GM21619 (cell line): Measurements from ENCODE around the gene ARRDC1.
"Not testable (repeated sequence)": the region's sequence is repeated elsewhere in the genome, so short reads cannot be mapped to it uniquely, and the experiment has no call there.

Experiments
- ATAC-seq: cut with Tn5 transposase; IDR thresholded peaks from one replicate; pipeline ENCODE4 v1.9.1; 2021; ENCODE audit not compliant: unreplicated experiment

The ARRDC1 gene

GRCh38 chr9:137583347-137583746, 22.1 kb upstream of the ARRDC1 start:
- no peak for ATAC-seq

DNA sequence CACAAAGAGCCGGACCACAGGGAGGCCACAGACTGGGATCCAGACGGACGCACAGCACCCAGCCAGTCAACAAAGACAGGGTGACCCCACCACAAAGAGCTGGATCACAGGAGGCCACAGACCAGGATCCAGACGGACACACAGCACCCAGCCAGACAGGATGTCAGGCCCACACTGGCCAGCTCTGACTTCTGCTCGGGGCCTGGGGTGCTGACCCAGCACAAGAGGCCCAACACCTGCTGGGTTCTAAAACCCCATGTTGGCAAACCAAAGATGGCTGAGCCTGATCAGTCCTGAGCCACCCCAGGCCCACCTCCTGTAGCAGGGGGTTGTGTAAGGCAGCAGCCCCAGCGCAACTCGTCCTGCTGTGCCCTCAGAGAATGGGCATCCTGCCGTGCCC, 21.5 kb upstream of the ARRDC1 start:
- ATAC-seq, result no peak

DNA sequence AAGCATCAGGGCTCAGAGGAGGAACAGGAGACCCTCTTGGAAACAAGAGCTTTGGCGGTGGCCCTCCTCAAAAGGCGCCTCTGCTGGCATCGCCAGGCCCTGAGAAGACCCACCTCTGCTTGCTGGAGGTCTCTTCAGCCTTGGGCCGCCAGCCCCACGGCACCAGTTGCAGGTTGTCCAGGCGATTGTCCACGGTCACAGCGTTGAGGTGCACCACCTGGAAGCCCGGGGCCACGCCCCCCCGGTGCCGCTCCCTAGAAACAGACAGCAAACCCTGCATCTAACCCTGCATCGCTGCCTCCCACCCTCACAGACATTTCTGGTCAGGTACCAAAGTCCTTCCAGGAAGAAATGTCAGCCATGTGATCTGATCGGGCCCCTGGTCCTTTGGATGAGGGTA, 18.6 kb upstream of the ARRDC1 start:
- no peak for ATAC-seq

DNA sequence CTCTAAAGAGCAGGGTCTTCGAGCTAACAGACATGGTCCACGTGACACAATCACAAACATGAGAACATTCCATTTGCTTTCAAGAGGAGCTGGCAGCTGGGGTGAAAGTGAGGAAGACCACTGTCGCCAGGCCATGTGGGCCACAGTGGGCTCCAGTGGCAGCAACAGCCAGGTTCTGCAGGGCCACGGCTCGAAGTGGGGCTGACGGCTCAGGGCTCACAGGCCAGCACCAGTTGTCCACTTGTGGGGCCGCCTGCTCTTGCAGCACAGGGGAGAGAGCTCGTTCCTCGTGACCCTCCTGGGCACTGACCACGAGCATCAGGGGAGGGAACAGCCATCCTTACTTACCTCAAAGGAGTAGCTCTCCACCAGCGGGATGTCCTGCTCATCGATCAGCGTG, 17.2 kb upstream of the ARRDC1 start:
- no peak for ATAC-seq

GRCh38 chr9:137588891-137589290, 16.6 kb upstream of the ARRDC1 start:
- ATAC-seq, result no peak

DNA sequence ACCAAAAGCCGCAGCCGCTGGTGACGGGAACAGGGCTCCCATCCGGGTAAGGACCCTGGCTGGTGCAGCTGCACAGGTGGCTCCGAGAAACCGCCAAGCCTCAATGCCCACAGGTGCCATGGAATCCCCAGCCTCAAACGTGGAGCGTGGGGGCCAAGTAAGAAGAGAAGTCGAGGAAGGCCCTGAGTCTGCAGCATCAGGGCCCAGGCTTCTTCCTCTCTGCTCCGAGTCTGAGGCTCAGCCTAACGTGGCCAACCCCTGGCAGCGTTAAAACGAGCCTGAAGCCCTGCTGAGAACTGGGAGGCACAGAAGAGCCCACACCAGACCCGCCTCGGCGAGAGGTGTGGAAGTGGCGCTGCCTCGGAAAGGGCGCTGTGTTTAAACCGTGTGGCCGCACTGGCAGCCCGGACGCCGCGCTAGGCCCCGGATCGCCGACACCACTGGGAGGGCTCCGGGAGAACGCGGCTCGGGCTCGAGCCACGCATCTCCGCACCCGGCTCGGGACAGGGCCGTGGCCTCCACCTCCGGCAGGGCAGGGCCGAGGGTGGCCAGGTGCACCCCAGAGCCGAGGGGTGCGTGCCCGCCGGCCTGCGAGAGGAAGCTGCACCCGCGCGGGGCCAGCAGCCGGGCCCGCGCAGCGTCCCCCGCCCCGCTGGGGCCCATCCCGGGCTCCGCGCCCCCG, 15.9 kb upstream of the ARRDC1 start:
- peak; percentile 11 for ATAC-seq

DNA sequence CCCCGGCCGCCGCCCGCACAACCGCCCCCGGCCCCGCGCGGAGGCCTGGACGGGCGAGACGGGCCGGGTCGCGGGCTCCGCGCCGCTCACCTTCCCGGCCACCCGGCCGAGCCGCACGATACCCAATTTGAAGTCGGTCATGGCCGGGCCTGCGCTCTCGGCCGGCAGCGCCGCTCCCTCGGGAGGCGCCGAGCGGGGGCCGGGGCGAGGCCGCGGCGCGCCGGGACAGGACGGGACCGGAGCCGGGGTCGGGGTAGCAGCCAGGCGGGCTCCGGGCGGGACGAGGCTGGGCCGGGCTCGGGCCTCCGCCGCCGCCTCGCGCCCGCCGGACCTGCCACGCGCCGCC, 15.4 kb upstream of the ARRDC1 start:
- peak; percentile 19 for ATAC-seq

DNA sequence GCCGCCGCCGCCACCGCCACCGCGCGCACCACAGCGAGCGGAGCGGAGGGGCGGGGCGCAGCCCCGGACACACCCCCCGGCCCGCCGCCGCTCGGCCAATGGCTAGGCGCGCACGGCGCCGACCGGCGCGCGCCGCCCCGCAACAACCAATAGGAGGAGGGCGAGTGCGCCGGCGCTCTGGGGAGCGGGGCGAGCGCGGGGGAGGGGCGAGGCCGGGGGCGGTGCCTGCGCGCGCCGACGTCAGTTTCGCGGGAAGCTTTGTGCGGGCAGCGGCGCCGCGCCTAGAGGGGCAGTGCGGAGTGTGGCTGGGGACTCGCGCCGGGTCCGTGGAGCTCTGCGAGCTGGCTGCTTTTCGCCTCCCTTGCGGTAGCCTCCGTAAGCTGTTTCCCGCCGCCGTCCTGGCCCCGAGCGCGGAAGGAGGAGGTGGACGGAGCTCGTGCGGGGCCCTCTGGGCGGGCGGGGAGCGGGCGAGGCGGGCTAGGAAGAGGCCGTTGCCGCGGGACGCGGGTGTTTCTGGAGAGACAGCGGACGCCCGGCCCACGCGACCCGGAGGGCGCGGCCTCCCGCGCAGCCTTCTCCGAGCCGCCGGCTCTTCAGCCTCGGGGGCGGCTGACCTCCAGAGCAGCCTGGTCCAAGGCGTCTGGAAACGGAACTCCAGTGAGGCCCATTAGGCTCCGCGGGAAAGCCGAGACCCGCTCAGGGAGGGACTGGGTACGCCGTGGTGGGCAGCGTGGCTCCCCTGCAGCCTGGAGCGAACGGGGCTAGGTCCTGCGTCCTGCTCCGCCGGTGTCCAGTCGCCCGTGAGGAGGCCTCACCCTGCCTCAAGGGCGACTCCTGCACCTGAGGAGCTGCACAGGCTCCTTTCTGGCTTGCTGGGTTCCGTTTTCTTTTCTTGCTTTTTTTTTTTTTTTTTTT, 14.8 kb upstream of the ARRDC1 start, which contains the start of gene ZMYND19:
Gene ZMYND19, minus strand, starts transcription at position 44 of the 915 bp plus-strand sequence. CDS start 249 bp downstream, outside the sequence.
- peak; percentile 75 for ATAC-seq

- no peak for ATAC-seq
Measured at GRCh38 chr9:137592767-137593166, 12.7 kb upstream of the ARRDC1 start.

GRCh38 chr9:137593176-137593575, 12.3 kb upstream of the ARRDC1 start:
- ATAC-seq, result no peak

DNA sequence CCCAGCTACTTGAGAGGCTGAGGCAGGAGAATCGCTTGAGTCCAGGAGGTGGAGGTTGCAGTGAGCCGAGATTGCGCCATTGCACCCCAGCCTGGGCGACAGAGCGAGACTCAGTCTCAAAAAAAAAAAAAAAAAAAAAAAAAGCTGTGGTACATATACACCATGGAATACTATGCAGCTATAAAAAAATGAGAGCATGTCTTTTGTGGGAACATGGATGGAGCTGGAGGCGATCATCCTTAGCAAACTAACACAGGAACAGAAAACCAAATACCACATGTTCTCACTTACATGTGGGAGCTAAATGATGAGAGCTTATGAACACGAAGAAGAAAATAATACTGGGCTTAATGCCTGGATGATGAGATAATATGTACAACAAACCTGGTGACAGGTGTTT, 8.9 kb upstream of the ARRDC1 start:
- not testable (repeated sequence) for ATAC-seq

DNA sequence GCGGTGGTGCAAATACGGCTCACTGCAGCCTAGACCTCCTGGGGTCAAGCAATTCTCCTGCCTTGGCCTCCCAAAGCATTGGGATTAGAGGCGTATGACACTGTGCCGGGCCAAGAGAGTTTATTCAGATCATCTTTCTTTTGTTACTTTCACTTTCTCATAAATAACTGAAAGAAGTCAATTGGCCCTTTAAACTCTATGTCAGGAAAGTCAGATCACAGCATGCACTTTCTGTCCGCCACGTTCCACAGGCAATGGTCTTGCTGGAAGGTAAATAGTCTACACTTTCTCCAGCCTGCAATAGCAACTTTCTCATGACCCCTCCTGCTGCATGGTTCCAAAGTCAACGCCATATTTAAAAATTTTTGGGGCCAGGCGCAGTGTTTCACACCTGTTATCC, 6.5 kb upstream of the ARRDC1 start:
- no peak for ATAC-seq

- ATAC-seq, result no peak
Measured at GRCh38 chr9:137602661-137603060, 2.8 kb upstream of the ARRDC1 start.

- no peak for ATAC-seq
Measured at GRCh38 chr9:137603879-137604278, 1.6 kb upstream of the ARRDC1 start.

DNA sequence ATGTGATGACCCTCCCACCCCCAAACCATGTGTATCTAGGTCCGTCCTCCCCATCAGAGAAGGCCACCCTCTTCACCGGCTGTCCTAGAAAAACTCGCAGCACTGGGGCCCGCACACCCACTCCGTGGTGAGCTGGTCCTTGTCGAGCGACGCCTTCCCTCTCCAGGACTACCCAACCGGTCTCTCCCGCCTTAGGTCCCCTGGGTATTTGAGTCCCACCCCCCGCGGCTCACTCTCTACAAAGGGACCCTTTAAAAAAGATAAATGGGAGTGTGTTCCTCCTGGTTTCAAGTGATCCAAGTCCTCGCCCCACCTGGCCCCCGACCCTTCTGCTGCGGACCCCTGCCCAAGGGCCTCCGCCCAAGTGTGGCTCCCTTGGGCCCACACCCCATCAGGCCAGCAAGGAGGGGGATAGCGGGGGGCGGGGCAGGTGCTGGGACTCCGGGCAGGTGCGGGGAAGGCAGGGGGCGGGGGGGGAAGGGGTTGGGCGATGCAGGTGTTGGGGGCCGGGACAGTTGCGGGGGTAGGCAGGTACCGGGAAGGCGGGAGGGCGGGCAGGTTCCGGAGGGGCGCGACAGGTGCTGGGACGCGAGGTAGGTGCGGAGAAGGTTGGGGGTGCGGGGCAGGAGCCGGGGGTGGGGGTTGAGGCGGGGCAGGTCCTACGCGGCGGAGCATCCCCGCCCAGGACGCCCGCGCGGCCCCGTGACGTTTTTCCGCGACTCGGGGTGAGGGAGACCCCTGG, 970 bp upstream of the ARRDC1 start:
- no peak for ATAC-seq

DNA sequence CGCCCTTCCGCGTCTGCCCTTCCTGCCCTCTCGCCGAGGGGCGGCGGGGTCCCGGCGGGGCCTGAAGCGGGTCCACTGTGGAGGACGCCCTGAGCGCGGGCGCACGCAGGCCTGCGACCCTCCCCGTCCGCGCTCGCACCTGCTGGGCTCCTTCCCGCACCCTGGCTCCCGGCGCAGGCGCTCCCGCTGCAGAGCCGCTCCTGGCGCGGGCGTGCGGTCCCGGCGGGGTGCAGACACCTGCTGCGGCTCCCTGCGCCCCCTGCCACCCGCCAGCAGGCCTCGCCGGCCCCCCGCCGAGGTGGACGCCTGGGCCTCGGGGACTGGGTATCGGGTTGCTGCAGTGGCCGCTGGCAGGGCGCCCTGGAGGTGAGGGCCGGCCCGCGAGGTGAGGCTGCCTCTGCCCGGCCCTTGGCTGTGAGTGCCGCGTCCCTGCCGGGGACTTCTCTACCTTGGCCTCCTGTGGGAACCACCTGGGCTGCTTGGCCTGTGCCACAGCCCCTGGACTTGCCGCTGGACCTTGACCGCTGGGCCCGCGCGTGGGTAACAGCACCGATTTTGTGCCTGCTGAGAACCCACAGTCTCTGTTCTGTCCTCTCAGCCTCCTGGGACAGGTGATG, 627 bp downstream of the ARRDC1 start:
- peak; percentile 5 for ATAC-seq

DNA sequence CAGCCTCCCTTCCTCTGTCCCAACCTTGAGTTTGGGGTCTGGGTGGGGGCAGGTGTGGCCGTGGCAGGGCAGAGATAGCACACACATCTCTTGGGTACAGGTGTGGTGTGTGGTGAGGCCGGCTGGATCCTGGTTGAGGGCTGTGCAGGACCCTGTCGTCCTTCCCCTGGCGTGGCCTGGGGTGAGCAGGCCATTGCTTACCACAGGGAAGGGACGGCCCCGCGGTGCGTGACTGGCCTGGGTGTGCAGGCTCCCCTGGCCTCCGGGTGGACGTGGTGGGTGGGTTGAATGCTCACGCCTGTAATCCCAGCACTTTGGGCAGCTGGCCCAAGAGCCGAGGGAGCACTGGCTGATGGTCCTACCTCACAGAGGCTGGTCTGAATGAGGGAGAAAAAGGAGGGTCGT, 1.2 kb downstream of the ARRDC1 start:
- no peak for ATAC-seq

DNA sequence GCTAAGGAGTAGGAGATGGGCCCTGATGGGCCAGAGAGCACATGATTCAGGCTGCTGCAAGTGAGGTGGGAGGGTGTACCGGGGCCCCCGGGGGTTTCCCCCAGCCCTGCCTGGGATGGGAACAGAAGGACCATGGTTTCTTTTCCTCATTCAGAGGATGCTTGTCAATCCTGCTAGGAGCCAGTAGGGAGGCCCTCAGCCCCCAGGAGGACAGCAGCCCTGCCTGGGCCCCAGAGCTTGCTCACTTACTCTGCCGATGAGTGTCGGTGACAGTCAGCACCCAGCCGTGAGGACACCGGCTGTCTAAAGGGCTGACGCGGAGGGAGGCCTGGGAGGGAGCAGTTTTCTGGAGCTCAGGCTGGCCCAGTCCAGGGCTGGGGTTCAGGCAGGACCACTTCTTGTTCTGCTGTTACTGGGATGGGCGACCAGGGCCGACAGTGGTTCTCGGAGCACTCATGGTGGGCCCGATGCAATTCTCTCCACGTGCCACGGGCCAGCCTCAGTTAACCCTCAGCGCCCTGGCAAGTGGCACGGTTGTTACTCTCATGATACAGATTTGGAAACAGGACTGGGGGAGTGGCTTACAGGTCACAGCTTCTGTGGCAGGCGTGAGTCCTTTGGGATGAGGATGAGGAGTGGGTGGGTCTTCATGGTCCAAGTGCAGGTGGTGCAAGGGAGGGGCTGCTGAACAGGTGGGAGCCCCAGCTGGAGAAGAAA, 1.8 kb downstream of the ARRDC1 start:
- no peak for ATAC-seq

GRCh38 chr9:137610944-137611343, 5.5 kb downstream of the ARRDC1 start:
- ATAC-seq, result no peak
